BE2C (cell line): Measurements from ENCODE around the gene CTRB2.

Experiments used
- DNase-seq: peaks from one replicate; pipeline ENCODE4 v3.0.0-alpha.2; 2020
- H3K27me3 ChIP-seq: fragments of 250-450 bp; sonication (Bioruptor Pico); 2 replicates; pipeline ENCODE4 v1.5.1; 2020; ENCODE audit warnings: mild to moderate bottlenecking
- H3K36me3 ChIP-seq: fragments of 250-450 bp; sonication (Bioruptor Pico); 2 replicates; pipeline ENCODE4 v1.5.1; 2020; ENCODE audit warnings: mild to moderate bottlenecking
- H3K4me1 ChIP-seq: fragments of 250-450 bp; sonication (Bioruptor Pico); 2 replicates; pipeline ENCODE4 v1.5.1; 2020
- H3K4me3 ChIP-seq: 2 replicates; pipeline ENCODE4 v1.5.1; 2011; ENCODE audit warnings: low read depth, low read length
- H3K9me3 ChIP-seq: fragments of 250-450 bp; sonication (Bioruptor Pico); 2 replicates; pipeline ENCODE4 v1.5.1; 2020
- TF ChIP-seq, protein P1 (sequence below): IDR thresholded peaks from 2 replicates; pipeline ENCODE4 v1.5.1; 2012; ENCODE audit warnings: mild to moderate bottlenecking, low read depth, low read length

Gene CTRB2

DNA sequence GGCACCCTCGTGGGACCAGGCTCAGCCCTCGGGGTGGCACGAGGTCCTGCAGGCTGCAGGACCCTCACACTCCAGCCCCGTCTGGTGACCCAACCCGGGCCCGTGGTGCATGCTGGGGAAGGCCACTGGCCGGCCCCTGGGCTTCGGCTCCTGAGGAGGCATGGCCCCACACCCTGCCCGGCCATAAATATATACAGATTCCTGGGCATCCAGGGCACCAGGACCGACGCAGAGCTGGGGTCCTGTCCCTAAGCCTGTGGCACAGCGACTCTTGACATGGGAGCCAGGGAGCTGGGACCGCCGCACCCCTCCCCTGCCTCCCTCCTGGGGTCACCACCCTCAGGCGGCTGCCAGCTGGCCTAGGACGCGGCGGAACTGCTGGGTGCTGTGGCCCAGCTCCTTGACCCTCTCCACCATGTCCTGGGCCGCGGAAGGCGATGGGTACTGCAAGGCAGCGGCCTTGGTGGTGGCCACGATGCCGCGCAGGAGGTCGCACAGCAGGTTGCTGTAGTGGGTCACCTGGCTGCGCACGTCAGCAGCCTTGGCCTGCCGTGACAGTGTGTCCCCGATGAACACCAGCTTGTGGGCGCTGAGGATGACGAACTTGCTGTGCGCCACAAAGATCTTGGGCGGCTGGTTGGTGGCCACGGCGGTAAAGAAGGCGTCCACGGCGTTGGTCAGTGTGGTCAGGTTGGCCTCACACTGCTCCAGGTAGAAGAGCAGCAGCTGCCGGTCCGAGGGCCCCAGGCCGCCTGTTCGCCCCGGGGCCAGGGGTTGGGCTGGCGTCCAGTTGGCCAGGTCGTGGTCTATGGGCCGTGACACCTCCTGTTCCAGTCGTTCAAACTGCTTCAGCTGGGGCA is 22.4 kb upstream of the CTRB2 start:
- Histone ChIP-seq H3K4me3 (no peak overlapping the region), H3K27me3 (peaks cover 3% of the 10 kb centered on the region; the same call in 1 of the 2 replicates), H3K4me1 (peaks cover 5% of the 10 kb centered on the region), H3K36me3 (peaks cover 32% of the 10 kb centered on the region), H3K9me3 (no peaks in the 10 kb centered on the region)
- TF ChIP-seq, protein P1, sequence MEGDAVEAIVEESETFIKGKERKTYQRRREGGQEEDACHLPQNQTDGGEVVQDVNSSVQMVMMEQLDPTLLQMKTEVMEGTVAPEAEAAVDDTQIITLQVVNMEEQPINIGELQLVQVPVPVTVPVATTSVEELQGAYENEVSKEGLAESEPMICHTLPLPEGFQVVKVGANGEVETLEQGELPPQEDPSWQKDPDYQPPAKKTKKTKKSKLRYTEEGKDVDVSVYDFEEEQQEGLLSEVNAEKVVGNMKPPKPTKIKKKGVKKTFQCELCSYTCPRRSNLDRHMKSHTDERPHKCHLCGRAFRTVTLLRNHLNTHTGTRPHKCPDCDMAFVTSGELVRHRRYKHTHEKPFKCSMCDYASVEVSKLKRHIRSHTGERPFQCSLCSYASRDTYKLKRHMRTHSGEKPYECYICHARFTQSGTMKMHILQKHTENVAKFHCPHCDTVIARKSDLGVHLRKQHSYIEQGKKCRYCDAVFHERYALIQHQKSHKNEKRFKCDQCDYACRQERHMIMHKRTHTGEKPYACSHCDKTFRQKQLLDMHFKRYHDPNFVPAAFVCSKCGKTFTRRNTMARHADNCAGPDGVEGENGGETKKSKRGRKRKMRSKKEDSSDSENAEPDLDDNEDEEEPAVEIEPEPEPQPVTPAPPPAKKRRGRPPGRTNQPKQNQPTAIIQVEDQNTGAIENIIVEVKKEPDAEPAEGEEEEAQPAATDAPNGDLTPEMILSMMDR = no peak
- DNase-seq = no peak

DNA sequence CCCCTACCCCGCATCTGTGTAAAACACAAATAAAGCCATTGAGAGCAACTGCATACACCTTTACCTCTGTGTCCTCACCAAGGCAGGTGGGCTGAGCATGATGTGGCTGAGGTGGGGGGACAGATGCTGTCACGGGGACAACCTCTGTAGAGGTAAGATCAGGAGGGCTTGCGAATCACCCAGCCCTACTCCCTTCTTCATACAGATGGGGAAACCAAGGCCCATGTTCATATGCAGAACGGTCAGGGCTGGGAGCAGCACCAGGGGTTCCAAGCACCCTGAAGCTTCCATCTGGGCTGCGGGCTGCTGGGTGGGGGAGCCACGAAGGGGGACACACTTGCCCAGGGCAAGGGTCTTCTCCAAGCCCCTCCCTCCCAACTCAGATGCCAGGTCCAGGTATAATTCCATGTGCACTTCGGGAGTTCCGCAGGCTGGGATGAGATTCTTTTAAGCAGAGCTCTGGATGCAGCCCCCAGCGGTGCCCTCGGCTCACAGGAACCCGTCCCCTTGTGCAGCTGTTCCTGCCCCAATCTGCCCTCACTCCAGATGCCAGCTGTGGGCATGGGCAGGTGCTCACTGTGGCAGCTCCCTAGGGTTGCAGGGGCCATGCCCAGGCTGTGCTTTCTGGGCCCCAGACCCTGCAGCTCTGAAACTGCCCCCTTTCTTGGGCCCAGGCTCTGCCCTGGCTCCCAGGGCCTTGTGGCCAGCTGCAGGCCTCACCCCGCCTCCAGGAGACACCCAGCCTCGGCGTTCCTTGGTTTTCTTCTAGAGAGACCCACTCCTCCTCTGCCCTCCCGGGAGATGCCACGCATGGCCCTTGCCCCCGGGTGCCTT is 21.4 kb upstream of the CTRB2 start:
- TF ChIP-seq, protein P1 = no peak
- Histone ChIP-seq H3K36me3 (peaks cover 24% of the 10 kb centered on the region), H3K4me3 (no peak overlapping the region), H3K27me3 (peaks cover 6% of the 10 kb centered on the region), H3K4me1 (no peaks in the 10 kb centered on the region), H3K9me3 (no peaks in the 10 kb centered on the region)
- DNase-seq = no peak

DNA sequence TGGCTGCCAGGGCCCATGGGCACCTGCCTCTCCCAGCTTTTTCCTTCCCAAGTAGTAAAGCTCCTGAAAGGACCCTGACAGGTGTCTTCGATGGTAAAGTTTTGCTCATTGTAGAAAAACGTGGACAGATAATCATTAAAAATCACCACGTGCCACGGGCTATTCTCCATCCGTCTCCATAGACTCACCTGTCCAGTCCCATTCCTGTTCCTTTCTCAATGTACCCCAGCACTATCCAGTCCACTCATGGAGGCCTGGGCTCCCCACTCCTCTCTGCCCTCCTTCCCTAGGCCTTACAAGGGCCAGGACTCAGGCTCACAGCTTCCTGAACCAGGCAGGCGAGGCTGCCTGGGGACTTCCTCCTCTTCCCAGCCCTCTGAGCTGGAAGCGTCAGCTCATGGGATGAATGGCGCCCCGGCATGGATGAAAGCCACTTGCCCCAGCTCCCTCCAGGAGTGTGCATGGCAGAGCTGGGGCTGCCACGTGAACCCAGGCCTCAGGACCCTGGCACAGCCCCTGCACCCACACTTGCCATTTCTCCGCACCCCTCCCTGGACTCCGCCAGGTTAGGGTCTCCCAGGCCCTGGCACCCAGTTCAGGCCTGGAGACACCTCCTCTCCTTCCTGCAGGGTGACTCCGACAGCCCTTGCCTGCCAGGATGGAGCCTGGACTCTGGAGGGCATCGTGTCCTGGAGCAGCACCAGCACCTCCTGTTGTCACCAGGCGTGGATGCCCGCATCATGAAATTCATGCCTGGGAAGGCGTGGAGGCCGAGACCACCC is 20.6 kb upstream of the CTRB2 start:
- Histone ChIP-seq H3K4me3 (no peak overlapping the region), H3K4me1 (no peaks in the 10 kb centered on the region), H3K36me3 (peaks cover 16% of the 10 kb centered on the region), H3K9me3 (no peaks in the 10 kb centered on the region), H3K27me3 (peaks cover 6% of the 10 kb centered on the region)
- TF ChIP-seq, protein P1 = no peak
- DNase-seq = no peak

DNA sequence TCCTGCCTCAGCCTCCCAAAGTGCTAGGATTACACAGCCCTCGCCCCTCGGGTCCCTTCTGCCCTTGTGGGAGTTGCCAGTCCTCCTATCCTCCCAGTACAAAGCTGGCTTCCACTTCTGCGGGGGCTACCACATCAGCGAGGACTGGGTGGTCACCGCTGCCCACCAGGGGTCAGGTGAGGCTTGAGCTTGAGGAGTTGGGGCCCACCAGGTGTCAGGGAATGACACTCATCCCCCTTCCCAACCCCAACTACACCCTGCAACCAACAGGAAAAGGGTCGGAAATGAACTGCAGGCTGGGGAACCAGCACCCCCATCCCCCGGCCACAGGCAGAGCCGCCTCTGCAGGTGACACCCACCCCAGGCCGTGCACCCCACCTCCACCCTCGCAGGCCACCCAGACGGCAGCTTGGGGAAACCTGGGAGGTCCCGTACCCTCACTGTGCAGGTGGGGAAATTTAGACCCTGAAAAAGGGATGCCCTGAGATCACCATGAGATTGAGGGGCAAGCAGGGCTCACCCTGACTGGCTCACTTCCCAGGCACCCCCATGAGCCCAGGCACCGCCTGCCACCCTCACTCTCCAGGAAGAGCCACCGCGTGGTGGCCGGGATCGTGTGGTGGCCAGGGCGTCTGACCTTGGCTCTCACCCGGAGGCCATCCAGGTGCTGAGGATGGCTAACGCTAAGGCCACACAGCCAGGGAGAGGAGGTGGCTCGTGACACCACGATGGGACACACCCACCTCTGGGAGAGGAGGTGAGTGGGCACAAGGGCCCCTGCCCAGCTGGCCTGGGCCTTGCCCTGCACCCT is 19.8 kb upstream of the CTRB2 start:
- TF ChIP-seq, protein P1 = no peak

DNA sequence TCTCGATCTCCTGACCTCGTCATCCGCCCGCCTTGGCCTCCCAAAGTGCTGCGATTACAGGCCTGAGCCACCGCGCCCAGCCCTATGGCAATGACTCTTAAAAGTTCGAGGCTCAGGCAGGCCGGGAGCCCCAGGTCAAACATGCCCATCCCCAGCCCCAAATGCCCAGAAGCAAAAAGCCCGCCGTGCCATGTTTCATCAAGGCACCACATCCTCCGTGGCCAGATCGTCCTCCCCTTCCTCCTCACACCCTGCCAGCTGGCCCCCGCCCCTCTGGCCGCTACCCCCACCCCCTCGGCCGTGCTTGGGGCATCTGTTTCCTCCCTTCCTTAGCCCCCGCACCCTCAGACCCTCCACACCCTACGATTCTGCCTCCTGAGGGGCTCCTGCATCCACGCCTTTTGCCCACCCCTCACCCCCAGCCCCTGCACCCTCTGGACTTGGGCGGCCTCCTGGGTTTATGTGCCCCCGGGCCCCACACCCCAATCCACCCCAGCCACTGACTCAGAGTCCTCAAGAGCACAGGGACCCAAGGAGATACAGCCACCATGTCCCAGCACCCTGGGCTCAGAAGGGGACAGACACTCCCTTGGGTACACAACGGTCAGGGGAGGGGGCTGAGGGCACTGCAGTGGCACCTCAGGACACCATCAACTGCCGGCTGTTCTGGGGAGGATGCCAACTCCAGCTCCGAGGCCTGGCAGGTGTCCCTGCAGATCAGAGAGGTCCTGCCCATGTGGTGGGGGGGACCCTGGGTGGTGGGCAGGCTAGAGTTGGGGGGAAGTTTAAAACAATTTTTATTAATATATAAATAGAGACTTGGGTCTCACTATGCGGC is 18.9 kb upstream of the CTRB2 start:
- TF ChIP-seq, protein P1 = no peak
- no peak overlapping the region for H3K4me3 ChIP-seq
- no peak for DNase-seq
- H3K36me3 ChIP-seq = peaks cover 12% of the 10 kb centered on the region
- peaks cover 6% of the 10 kb centered on the region for H3K27me3 ChIP-seq
- H3K9me3 ChIP-seq = no peaks in the 10 kb centered on the region
- no peaks in the 10 kb centered on the region for H3K4me1 ChIP-seq

More for the DNA sequence above, 19.8 kb upstream of the CTRB2 start:
- no peak for DNase-seq
- Histone ChIP-seq H3K27me3 (peaks cover 6% of the 10 kb centered on the region), H3K36me3 (peaks cover 12% of the 10 kb centered on the region), H3K4me1 (no peaks in the 10 kb centered on the region), H3K9me3 (no peaks in the 10 kb centered on the region), H3K4me3 (no peak overlapping the region)
